Measurements from ENCODE around the gene CSNK1G2.

The CSNK1G2 gene

DNA sequence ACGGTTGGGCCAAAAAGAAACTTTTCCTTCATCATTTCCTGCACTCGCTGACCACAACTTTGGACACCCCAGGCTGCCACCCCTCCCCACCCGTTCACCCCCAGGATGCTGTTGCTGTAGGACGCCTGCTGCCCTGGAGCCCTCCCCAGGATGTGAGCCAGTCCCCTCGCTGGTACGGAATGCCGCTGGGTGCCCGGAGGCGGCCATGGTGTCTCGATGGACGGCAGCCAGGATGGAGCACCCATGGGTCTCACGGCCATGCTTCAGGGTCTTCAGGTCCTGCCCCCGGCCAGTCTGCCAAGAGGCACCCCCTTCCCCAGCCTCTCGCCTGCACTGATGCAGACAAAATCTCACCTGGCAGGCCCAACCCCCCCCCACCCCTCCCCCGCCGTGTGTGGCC lies 15.4 kb upstream of the CSNK1G2 start:
- no peak overlapping the region for H3K4me3 ChIP-seq (ENCODE audit: low read depth, low read length)
- TF ChIP-seq POLR2A (IDR thresholded peaks at IDR 0.05; ENCODE audit: extremely low read depth, insufficient read length) (no peak), MYC (IDR thresholded peaks at IDR 0.05; ENCODE audit: low read depth, low read length) (no peak)
- TF ChIP-seq, protein P1, sequence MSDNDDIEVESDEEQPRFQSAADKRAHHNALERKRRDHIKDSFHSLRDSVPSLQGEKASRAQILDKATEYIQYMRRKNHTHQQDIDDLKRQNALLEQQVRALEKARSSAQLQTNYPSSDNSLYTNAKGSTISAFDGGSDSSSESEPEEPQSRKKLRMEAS (IDR thresholded peaks at IDR 0.05; ENCODE audit: low read depth, low read length), result no peak
- TF ChIP-seq, protein P2, sequence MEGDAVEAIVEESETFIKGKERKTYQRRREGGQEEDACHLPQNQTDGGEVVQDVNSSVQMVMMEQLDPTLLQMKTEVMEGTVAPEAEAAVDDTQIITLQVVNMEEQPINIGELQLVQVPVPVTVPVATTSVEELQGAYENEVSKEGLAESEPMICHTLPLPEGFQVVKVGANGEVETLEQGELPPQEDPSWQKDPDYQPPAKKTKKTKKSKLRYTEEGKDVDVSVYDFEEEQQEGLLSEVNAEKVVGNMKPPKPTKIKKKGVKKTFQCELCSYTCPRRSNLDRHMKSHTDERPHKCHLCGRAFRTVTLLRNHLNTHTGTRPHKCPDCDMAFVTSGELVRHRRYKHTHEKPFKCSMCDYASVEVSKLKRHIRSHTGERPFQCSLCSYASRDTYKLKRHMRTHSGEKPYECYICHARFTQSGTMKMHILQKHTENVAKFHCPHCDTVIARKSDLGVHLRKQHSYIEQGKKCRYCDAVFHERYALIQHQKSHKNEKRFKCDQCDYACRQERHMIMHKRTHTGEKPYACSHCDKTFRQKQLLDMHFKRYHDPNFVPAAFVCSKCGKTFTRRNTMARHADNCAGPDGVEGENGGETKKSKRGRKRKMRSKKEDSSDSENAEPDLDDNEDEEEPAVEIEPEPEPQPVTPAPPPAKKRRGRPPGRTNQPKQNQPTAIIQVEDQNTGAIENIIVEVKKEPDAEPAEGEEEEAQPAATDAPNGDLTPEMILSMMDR (IDR thresholded peaks at IDR 0.05; ENCODE audit: low read depth, low read length), result no peak
- no peak for DNase-seq (ENCODE audit: low read depth)

DNA sequence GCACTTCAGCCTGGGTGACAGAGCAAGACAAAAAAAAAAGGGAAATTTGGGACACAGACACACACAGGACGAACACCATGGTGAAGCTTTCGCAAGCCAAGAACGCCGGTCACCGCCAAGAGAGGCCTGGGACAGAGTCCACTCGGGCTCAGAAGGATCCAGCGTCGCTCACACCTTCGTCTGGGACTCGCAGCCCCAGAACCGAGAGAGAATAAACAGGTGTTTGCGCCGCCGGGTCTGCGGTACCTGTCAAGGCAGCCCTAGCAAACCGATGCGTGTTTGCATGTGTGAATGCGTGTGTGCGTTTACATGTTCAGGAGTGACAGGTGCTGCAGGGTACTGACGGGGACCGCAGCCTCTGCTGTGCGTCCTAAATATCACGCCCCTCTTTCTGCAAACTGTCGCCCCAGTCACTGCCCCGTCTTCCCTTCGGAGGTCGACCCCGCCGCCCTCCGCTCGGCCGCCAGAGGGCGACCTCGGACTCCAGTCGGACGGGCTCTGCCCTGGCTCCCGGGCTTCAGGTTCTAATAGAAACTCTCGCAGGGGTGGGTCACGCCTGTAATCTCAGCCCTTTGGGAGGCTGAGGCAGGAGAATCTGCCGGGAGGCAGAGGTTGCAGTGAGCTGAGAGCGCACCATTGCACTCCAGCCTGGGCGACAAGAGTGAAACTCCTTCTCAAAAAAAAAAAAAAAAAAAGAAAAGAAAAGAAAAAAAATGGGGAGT lies 11.8 kb upstream of the CSNK1G2 start:
- no peak overlapping the region for H3K4me3 ChIP-seq (ENCODE audit: low read depth, low read length)
- peak; percentile 75 for DNase-seq (ENCODE audit: low read depth)
- TF ChIP-seq POLR2A (IDR thresholded peaks at IDR 0.05; ENCODE audit: extremely low read depth, insufficient read length), result no peak
- no peak for TF ChIP-seq MYC (IDR thresholded peaks at IDR 0.05; ENCODE audit: low read depth, low read length)
- TF ChIP-seq, protein P1 (IDR thresholded peaks at IDR 0.05; ENCODE audit: low read depth, low read length), result no peak
- TF ChIP-seq, protein P2 (IDR thresholded peaks at IDR 0.05; ENCODE audit: low read depth, low read length), result peak; percentile 54

DNA sequence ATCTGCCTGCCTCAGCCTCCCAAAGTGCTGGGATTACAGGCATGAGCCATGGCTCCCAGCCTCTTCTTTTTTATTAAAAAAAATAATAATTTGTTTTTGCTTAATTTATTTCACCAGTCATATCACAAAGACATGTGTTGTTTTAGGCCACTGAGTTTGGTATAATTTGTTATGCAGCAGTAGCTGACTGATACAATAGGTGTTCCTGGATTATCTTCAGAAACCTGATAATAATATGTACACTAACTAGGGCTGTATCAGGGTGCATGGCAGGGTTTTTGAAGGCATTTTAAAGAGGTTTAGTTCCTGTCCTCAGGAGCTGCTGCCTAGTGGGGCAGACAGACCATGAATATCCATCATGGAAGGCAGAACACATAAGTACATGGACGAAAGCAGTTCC lies 9.5 kb upstream of the CSNK1G2 start:
- TF ChIP-seq, protein P2 (IDR thresholded peaks at IDR 0.05; ENCODE audit: low read depth, low read length), result no peak
- no peak for TF ChIP-seq POLR2A (IDR thresholded peaks at IDR 0.05; ENCODE audit: extremely low read depth, insufficient read length)
- no peak for TF ChIP-seq MYC (IDR thresholded peaks at IDR 0.05; ENCODE audit: low read depth, low read length)
- TF ChIP-seq, protein P1 (IDR thresholded peaks at IDR 0.05; ENCODE audit: low read depth, low read length), result no peak
- no peak for DNase-seq (ENCODE audit: low read depth)

DNA sequence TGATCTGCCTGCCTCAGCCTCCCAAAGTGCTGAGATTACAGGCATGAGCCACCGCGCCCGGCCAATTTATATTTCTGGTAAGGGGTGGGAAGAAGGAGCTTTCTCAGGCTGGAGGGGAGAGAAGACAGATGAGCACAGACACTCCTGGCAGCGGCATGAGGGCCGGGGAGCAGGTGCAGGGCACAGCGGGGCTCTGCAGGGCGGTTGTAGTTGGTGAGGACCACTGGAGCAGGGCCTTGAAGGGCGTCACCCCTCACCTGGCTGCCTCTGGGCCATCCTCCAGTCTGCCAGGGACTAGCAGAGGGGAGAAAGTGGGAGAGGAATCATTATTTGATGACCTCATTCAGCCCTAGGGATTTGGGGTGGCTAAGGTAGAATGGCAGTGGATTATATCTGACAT lies 8.6 kb upstream of the CSNK1G2 start:
- TF ChIP-seq MYC (IDR thresholded peaks at IDR 0.05; ENCODE audit: low read depth, low read length) (no peak), POLR2A (IDR thresholded peaks at IDR 0.05; ENCODE audit: extremely low read depth, insufficient read length) (no peak)
- TF ChIP-seq, protein P2 (IDR thresholded peaks at IDR 0.05; ENCODE audit: low read depth, low read length), result no peak
- TF ChIP-seq, protein P1 (IDR thresholded peaks at IDR 0.05; ENCODE audit: low read depth, low read length), result no peak
- DNase-seq (ENCODE audit: low read depth), result no peak
- H3K4me3 ChIP-seq (ENCODE audit: low read depth, low read length), result no peak overlapping the region

More for the DNA sequence above, 9.5 kb upstream of the CSNK1G2 start:
- H3K4me3 ChIP-seq (ENCODE audit: low read depth, low read length), result no peak overlapping the region

DNA sequence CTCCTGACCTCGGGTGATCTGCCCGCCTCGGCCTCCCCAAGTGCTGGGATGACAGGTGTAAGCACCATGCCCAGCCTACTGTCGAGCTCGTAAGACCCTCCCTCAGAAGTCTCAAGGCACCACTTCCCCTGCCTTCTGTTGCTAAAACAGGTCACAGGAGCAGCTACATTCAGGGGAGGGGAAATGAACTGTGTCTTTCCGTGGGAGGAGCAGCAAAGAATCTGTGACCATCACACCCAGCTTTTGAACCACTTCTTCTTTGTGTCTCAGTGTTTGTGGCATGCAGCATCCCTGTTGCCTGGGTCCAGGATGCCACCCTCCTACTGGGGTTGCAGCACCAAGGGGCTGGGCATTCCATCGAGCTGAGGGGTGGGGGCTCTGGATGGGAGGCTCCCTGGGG lies 7.7 kb upstream of the CSNK1G2 start:
- DNase-seq (ENCODE audit: low read depth), result no peak
- TF ChIP-seq POLR2A (IDR thresholded peaks at IDR 0.05; ENCODE audit: extremely low read depth, insufficient read length) (no peak), MYC (IDR thresholded peaks at IDR 0.05; ENCODE audit: low read depth, low read length) (no peak)
- TF ChIP-seq, protein P2 (IDR thresholded peaks at IDR 0.05; ENCODE audit: low read depth, low read length), result no peak
- TF ChIP-seq, protein P1 (IDR thresholded peaks at IDR 0.05; ENCODE audit: low read depth, low read length), result no peak
- H3K4me3 ChIP-seq (ENCODE audit: low read depth, low read length), result no peak overlapping the region
